Mucosa of stomach (tissue), 1 donor: Measurements from ENCODE around the gene CCDC30.
"Not testable (repeated sequence)": the region's sequence is repeated elsewhere in the genome, so short reads cannot be mapped to it uniquely, and the experiment has no call there.

Source experiments
- H3K27me3 ChIP-seq: one replicate; pipeline ENCODE4 v1.7.0; 2013; ENCODE audit warnings: mild to moderate bottlenecking, low read length; ENCODE audit not compliant: control insufficient read depth, insufficient read depth
- H3K36me3 ChIP-seq: one replicate; pipeline ENCODE4 v1.7.0; 2013; ENCODE audit warnings: low read length; ENCODE audit not compliant: control insufficient read depth, insufficient read depth
- H3K4me1 ChIP-seq: one replicate; pipeline ENCODE4 v1.7.0; 2013; ENCODE audit warnings: mild to moderate bottlenecking, low read length; ENCODE audit not compliant: control insufficient read depth, insufficient read depth
- H3K4me3 ChIP-seq: one replicate; pipeline ENCODE4 v1.7.0; 2013; ENCODE audit warnings: low read length
- H3K9ac ChIP-seq: one replicate; pipeline ENCODE4 v1.7.0; 2013; ENCODE audit warnings: mild to moderate bottlenecking, low read length, moderate library complexity
- H3K9me3 ChIP-seq: one replicate; pipeline ENCODE4 v1.7.0; 2013; ENCODE audit warnings: mild to moderate bottlenecking, low read length, moderate library complexity; ENCODE audit not compliant: control insufficient read depth
- donor health status: Pancreatic carcinoma.

CCDC30 gene

GRCh38 chr1:42484382-42484781 is 21.3 kb downstream of the CCDC30 start:
- Histone ChIP-seq H3K4me1 (no peaks in the 10 kb centered on the region), H3K9ac (no peak overlapping the region), H3K9me3 (no peaks in the 10 kb centered on the region), H3K27me3 (no peaks in the 10 kb centered on the region), H3K36me3 (no peaks in the 10 kb centered on the region), H3K4me3 (no peak overlapping the region)

- H3K36me3 ChIP-seq = no peaks in the 10 kb centered on the region
- H3K9ac ChIP-seq = no peak overlapping the region
- H3K9me3 ChIP-seq = no peaks in the 10 kb centered on the region
- H3K27me3 ChIP-seq = no peaks in the 10 kb centered on the region
- H3K4me1 ChIP-seq = no peaks in the 10 kb centered on the region
- no peak overlapping the region for H3K4me3 ChIP-seq
Observed at GRCh38 chr1:42490237-42490636, 27.2 kb downstream of the CCDC30 start.

- not testable (repeated sequence) for H3K4me1 ChIP-seq, H3K27me3 ChIP-seq, H3K36me3 ChIP-seq, H3K9ac ChIP-seq, H3K4me3 ChIP-seq, H3K9me3 ChIP-seq
Observed at GRCh38 chr1:42502031-42502430, 38.9 kb downstream of the CCDC30 start.

GRCh38 chr1:42504535-42505128 is 41.5 kb downstream of the CCDC30 start:
- H3K36me3 ChIP-seq = no peaks in the 10 kb centered on the region
- H3K4me3 ChIP-seq = no peak overlapping the region
- H3K4me1 ChIP-seq = no peaks in the 10 kb centered on the region
- H3K27me3 ChIP-seq = no peaks in the 10 kb centered on the region
- no peak overlapping the region for H3K9ac ChIP-seq
- H3K9me3 ChIP-seq = no peaks in the 10 kb centered on the region

GRCh38 chr1:42506576-42506975 is 43.5 kb downstream of the CCDC30 start:
- H3K36me3 ChIP-seq = no peaks in the 10 kb centered on the region
- no peak overlapping the region for H3K4me3 ChIP-seq
- H3K9ac ChIP-seq = no peak overlapping the region
- no peaks in the 10 kb centered on the region for H3K27me3 ChIP-seq
- H3K9me3 ChIP-seq = no peaks in the 10 kb centered on the region
- H3K4me1 ChIP-seq = no peaks in the 10 kb centered on the region

- not testable (repeated sequence) for H3K9ac ChIP-seq, H3K27me3 ChIP-seq, H3K36me3 ChIP-seq, H3K4me3 ChIP-seq, H3K9me3 ChIP-seq, H3K4me1 ChIP-seq
Observed at GRCh38 chr1:42511581-42512155, 48.6 kb downstream of the CCDC30 start.

GRCh38 chr1:42518908-42519307 is 55.8 kb downstream of the CCDC30 start:
- no peaks in the 10 kb centered on the region for H3K9me3 ChIP-seq
- H3K4me3 ChIP-seq = no peak overlapping the region
- H3K36me3 ChIP-seq = no peaks in the 10 kb centered on the region

GRCh38 chr1:42523171-42523570 is 60.1 kb downstream of the CCDC30 start:
- Histone ChIP-seq H3K36me3 (no peaks in the 10 kb centered on the region), H3K27me3 (no peaks in the 10 kb centered on the region), H3K9me3 (no peaks in the 10 kb centered on the region), H3K4me1 (no peaks in the 10 kb centered on the region), H3K9ac (no peak overlapping the region), H3K4me3 (no peak overlapping the region)

More at GRCh38 chr1:42518908-42519307, 55.8 kb downstream of the CCDC30 start:
- no peaks in the 10 kb centered on the region for H3K4me1 ChIP-seq
- H3K9ac ChIP-seq = no peak overlapping the region
- no peaks in the 10 kb centered on the region for H3K27me3 ChIP-seq

GRCh38 chr1:42524330-42524729 is 61.2 kb downstream of the CCDC30 start:
- Histone ChIP-seq H3K9ac (no peak overlapping the region), H3K36me3 (no peaks in the 10 kb centered on the region), H3K4me1 (no peaks in the 10 kb centered on the region), H3K27me3 (no peaks in the 10 kb centered on the region), H3K4me3 (no peak overlapping the region), H3K9me3 (no peaks in the 10 kb centered on the region)

GRCh38 chr1:42529724-42530181 is 66.7 kb downstream of the CCDC30 start:
- Histone ChIP-seq H3K36me3 (no peaks in the 10 kb centered on the region), H3K9me3 (no peaks in the 10 kb centered on the region), H3K27me3 (no peaks in the 10 kb centered on the region), H3K4me3 (no peak overlapping the region), H3K9ac (no peak overlapping the region), H3K4me1 (no peaks in the 10 kb centered on the region)

GRCh38 chr1:42531043-42531442 is 68.0 kb downstream of the CCDC30 start:
- Histone ChIP-seq H3K9me3 (no peaks in the 10 kb centered on the region), H3K36me3 (no peaks in the 10 kb centered on the region), H3K4me3 (no peak overlapping the region), H3K27me3 (no peaks in the 10 kb centered on the region), H3K9ac (no peak overlapping the region), H3K4me1 (no peaks in the 10 kb centered on the region)

- no peaks in the 10 kb centered on the region for H3K27me3 ChIP-seq
Observed at GRCh38 chr1:42533101-42533863, 70.2 kb downstream of the CCDC30 start.

More at GRCh38 chr1:42533101-42533863, 70.2 kb downstream of the CCDC30 start:
- Histone ChIP-seq H3K4me3 (no peak overlapping the region), H3K4me1 (no peaks in the 10 kb centered on the region), H3K36me3 (no peaks in the 10 kb centered on the region), H3K9ac (no peak overlapping the region), H3K9me3 (no peaks in the 10 kb centered on the region)
